ENCODE results near the gene SHLD3. TPM values are rescaled to one million over a fixed set of nuclear protein-coding genes. Genes with fewer than 3 reads are reported as not detected.

Gene SHLD3
- total RNA-seq, 1 experiment from 2014 or later, result 3.3 TPM

DNA sequence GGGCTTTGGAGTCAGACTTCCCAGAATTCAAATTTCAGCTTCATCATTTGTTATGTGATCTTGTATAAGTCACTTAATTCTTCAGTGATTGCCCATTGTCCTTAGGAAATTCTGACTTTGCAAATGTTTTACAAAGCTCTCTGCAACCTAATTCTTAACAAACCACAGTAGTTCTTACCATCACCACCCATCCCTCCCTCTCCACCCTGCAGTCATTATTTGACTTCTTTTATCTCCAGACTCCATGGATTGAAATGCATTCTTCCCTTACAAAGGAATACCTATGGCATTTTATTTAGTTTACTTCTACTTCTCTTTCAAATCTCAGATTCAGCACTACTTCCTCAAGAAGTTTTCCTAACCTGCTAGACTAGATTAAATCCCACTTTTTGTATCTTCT is 23.1 kb downstream of the SHLD3 start (continued):
- TF ChIP-seq, protein P1, sequence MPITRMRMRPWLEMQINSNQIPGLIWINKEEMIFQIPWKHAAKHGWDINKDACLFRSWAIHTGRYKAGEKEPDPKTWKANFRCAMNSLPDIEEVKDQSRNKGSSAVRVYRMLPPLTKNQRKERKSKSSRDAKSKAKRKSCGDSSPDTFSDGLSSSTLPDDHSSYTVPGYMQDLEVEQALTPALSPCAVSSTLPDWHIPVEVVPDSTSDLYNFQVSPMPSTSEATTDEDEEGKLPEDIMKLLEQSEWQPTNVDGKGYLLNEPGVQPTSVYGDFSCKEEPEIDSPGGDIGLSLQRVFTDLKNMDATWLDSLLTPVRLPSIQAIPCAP (CRISPR knock-in tag; IDR thresholded peaks at IDR 0.05), result no peak
- TF ChIP-seq NFE2L1 (CRISPR knock-in tag; IDR thresholded peaks at IDR 0.05), result no peak

DNA sequence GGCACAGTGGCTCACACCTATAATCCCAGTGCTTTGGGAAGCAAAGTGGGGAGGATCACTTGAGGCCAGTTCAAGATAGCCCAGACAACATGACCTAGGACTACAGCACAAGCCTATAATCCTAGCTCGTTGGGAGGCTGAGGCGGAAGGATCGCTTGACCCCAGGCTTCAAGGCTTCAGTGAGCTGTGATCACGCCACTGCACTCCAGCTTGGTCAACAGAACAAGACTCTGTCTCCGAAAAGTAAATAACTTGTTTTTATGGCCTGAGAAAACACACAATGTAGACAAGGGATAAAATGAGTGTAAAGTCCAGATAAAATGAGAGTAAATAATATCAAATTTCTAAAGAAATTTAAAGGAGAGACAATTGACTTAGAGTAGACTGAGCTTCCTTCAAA is 26.3 kb downstream of the SHLD3 start:
- ChIA-PET CTCF (no interaction called here), POLR2A (no interaction called here)

DNA sequence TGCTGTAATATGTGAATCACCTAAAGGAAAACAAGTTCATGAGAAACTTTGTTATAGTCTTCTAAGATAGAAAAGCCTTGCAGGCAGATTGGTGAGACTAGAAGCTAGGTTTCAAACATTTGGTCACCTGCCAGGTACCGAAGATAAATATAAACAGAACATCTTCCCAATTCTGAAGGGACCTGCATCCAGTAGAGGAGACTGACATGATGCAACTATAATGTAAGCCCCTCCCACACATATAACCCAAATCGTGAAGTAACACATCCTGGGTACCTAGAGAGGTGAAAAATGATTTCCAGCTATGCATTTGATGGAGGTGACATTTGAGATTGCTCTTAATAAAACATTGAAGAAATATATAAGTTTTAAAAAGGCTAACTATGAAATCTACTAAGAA is 29.9 kb downstream of the SHLD3 start:
- H3K4me1 Mint-ChIP-seq, result no peaks in the 10 kb centered on the region
- H3K27ac Mint-ChIP-seq, result no peak overlapping the region
- H3K4me3 Mint-ChIP-seq, result no peak overlapping the region
- ATAC-seq (no peak), DNase-seq (ENCODE audit: low spot score) (no peak)
- CTCF ChIA-PET, result no interaction called here
- POLR2A ChIA-PET, result no interaction called here
- no peak for TF ChIP-seq SMAD3 (CRISPR knock-in tag; IDR thresholded peaks at IDR 0.05; ENCODE audit: borderline replicate concordance)
- TF ChIP-seq, protein P2, sequence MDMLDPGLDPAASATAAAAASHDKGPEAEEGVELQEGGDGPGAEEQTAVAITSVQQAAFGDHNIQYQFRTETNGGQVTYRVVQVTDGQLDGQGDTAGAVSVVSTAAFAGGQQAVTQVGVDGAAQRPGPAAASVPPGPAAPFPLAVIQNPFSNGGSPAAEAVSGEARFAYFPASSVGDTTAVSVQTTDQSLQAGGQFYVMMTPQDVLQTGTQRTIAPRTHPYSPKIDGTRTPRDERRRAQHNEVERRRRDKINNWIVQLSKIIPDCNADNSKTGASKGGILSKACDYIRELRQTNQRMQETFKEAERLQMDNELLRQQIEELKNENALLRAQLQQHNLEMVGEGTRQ (CRISPR knock-in tag; IDR thresholded peaks at IDR 0.05), result no peak
- TF ChIP-seq CREM (CRISPR knock-in tag; IDR thresholded peaks at IDR 0.05), result no peak
- TF ChIP-seq CBFB (CRISPR knock-in tag; IDR thresholded peaks at IDR 0.05; ENCODE audit: low read depth), result no peak
- TF ChIP-seq ZNF317 (CRISPR knock-in tag; IDR thresholded peaks at IDR 0.05; ENCODE audit: borderline replicate concordance, low read depth), result no peak
- TF ChIP-seq ZBTB21 (CRISPR knock-in tag; IDR thresholded peaks at IDR 0.05; ENCODE audit: borderline replicate concordance), result no peak
- no peak for TF ChIP-seq ZNF423 (CRISPR knock-in tag; IDR thresholded peaks at IDR 0.05)
- TF ChIP-seq NR3C1 (CRISPR knock-in tag; conservative IDR thresholded peaks at IDR 0.05; ENCODE audit: low read depth), result no peak
- TF ChIP-seq, protein P3, sequence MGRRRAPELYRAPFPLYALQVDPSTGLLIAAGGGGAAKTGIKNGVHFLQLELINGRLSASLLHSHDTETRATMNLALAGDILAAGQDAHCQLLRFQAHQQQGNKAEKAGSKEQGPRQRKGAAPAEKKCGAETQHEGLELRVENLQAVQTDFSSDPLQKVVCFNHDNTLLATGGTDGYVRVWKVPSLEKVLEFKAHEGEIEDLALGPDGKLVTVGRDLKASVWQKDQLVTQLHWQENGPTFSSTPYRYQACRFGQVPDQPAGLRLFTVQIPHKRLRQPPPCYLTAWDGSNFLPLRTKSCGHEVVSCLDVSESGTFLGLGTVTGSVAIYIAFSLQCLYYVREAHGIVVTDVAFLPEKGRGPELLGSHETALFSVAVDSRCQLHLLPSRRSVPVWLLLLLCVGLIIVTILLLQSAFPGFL (CRISPR knock-in tag; IDR thresholded peaks at IDR 0.05; ENCODE audit: borderline replicate concordance), result no peak
- TF ChIP-seq SMAD4 (CRISPR knock-in tag; IDR thresholded peaks at IDR 0.05), result no peak
- TF ChIP-seq, protein P4, sequence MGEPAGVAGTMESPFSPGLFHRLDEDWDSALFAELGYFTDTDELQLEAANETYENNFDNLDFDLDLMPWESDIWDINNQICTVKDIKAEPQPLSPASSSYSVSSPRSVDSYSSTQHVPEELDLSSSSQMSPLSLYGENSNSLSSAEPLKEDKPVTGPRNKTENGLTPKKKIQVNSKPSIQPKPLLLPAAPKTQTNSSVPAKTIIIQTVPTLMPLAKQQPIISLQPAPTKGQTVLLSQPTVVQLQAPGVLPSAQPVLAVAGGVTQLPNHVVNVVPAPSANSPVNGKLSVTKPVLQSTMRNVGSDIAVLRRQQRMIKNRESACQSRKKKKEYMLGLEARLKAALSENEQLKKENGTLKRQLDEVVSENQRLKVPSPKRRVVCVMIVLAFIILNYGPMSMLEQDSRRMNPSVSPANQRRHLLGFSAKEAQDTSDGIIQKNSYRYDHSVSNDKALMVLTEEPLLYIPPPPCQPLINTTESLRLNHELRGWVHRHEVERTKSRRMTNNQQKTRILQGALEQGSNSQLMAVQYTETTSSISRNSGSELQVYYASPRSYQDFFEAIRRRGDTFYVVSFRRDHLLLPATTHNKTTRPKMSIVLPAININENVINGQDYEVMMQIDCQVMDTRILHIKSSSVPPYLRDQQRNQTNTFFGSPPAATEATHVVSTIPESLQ (CRISPR knock-in tag; IDR thresholded peaks at IDR 0.05), result no peak
- TF ChIP-seq, protein P5, sequence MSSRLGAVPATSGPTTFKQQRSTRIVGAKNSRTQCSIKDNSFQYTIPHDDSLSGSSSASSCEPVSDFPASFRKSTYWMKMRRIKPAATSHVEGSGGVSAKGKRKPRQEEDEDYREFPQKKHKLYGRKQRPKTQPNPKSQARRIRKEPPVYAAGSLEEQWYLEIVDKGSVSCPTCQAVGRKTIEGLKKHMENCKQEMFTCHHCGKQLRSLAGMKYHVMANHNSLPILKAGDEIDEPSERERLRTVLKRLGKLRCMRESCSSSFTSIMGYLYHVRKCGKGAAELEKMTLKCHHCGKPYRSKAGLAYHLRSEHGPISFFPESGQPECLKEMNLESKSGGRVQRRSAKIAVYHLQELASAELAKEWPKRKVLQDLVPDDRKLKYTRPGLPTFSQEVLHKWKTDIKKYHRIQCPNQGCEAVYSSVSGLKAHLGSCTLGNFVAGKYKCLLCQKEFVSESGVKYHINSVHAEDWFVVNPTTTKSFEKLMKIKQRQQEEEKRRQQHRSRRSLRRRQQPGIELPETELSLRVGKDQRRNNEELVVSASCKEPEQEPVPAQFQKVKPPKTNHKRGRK (CRISPR knock-in tag; IDR thresholded peaks at IDR 0.05; ENCODE audit: borderline replicate concordance), result no peak
- 0 out of 2 replicates have a peak, but pooled peaks cover 3% of the 10 kb centered on the region for H3K36me3 Mint-ChIP-seq
- no peaks in the 10 kb centered on the region for H3K9me3 Mint-ChIP-seq
- no peaks in the 10 kb centered on the region for H3K27me3 Mint-ChIP-seq (ENCODE audit: low read depth)

More for the DNA sequence above, 26.3 kb downstream of the SHLD3 start:
- TF ChIP-seq, protein P6, sequence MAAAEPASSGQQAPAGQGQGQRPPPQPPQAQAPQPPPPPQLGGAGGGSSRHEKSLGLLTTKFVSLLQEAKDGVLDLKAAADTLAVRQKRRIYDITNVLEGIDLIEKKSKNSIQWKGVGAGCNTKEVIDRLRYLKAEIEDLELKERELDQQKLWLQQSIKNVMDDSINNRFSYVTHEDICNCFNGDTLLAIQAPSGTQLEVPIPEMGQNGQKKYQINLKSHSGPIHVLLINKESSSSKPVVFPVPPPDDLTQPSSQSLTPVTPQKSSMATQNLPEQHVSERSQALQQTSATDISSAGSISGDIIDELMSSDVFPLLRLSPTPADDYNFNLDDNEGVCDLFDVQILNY (CRISPR knock-in tag; IDR thresholded peaks at IDR 0.05), result no peak
- no peaks in the 10 kb centered on the region for H3K9me3 Mint-ChIP-seq
- peaks cover 10% of the 10 kb centered on the region for H3K4me1 Mint-ChIP-seq
- H3K4me3 Mint-ChIP-seq, result no peak overlapping the region
- ATAC-seq (no peak), DNase-seq (ENCODE audit: low spot score) (no peak)
- no peak overlapping the region for H3K27ac Mint-ChIP-seq
- H3K27me3 Mint-ChIP-seq (ENCODE audit: low read depth), result no peaks in the 10 kb centered on the region
- H3K36me3 Mint-ChIP-seq, result 0 out of 2 replicates have a peak, but pooled peaks cover 3% of the 10 kb centered on the region
